SH-SY5Y (cell line): Measurements from ENCODE around the gene TSHR.

Experiments
- GATA2 ChIP-seq: IDR thresholded peaks from 2 replicates; pipeline ENCODE4 v1.6.1; 2011; ENCODE audit warnings: mild to moderate bottlenecking, low read depth, low read length
- GATA3 ChIP-seq: IDR thresholded peaks from 2 replicates; pipeline ENCODE4 v1.6.1; 2011; ENCODE audit warnings: low read depth, mild to moderate bottlenecking, low read length, moderate library complexity

GRCh38 chr14:80957613-80958012 lies 2.2 kb downstream of the TSHR start:
- no peak for TF ChIP-seq GATA2
- no peak for TF ChIP-seq GATA3
